ENCODE measurements around the gene CLEC2A.

CLEC2A gene

GRCh38 chr12:9920451-9920850, 11.7 kb downstream of the CLEC2A start:
- no peak overlapping the region for H3K4me3 ChIP-seq (ENCODE audit: low read depth, low read length)

GRCh38 chr12:9919443-9919842, 12.7 kb downstream of the CLEC2A start:
- no peak overlapping the region for H3K4me3 ChIP-seq (ENCODE audit: low read depth, low read length)

More at GRCh38 chr12:9920451-9920850, 11.7 kb downstream of the CLEC2A start:
- TF ChIP-seq CTCF (IDR thresholded peaks at IDR 0.05; ENCODE audit: borderline replicate concordance, insufficient read depth, low read depth, low read length): no peak

GRCh38 chr12:9911708-9912107, 20.5 kb downstream of the CLEC2A start:
- no peak overlapping the region for H3K4me3 ChIP-seq (ENCODE audit: low read depth, low read length)
- TF ChIP-seq CTCF (IDR thresholded peaks at IDR 0.05; ENCODE audit: borderline replicate concordance, insufficient read depth, low read depth, low read length): no peak

More at GRCh38 chr12:9919443-9919842, 12.7 kb downstream of the CLEC2A start:
- no peak for TF ChIP-seq CTCF (IDR thresholded peaks at IDR 0.05; ENCODE audit: borderline replicate concordance, insufficient read depth, low read depth, low read length)

- no peak overlapping the region for H3K4me3 ChIP-seq (ENCODE audit: low read depth, low read length)
- TF ChIP-seq CTCF (IDR thresholded peaks at IDR 0.05; ENCODE audit: borderline replicate concordance, insufficient read depth, low read depth, low read length): no peak
Measured at GRCh38 chr12:9910716-9911421, 21.3 kb downstream of the CLEC2A start.

GRCh38 chr12:9909724-9910123, 22.4 kb downstream of the CLEC2A start:
- no peak for TF ChIP-seq CTCF (IDR thresholded peaks at IDR 0.05; ENCODE audit: borderline replicate concordance, insufficient read depth, low read depth, low read length)
- no peak overlapping the region for H3K4me3 ChIP-seq (ENCODE audit: low read depth, low read length)

- no peak overlapping the region for H3K4me3 ChIP-seq (ENCODE audit: low read depth, low read length)
- no peak for TF ChIP-seq CTCF (IDR thresholded peaks at IDR 0.05; ENCODE audit: borderline replicate concordance, insufficient read depth, low read depth, low read length)
Measured at GRCh38 chr12:9908350-9908749, 23.8 kb downstream of the CLEC2A start.

GRCh38 chr12:9907769-9908168, 24.4 kb downstream of the CLEC2A start:
- H3K4me3 ChIP-seq (ENCODE audit: low read depth, low read length): no peak overlapping the region
- no peak for TF ChIP-seq CTCF (IDR thresholded peaks at IDR 0.05; ENCODE audit: borderline replicate concordance, insufficient read depth, low read depth, low read length)

Measured in GM12875 (cell line).